H9 (cell line): ENCODE measurements around the gene NFATC1. TPM values are rescaled to one million over a fixed set of nuclear protein-coding genes. Genes with fewer than 3 reads are reported as not detected.

Experiments
- DNase-seq: peaks from one replicate; pipeline ENCODE4 v3.0.0-alpha.2; 2017
- H2AFZ ChIP-seq: one replicate; pipeline ENCODE4 v1.6.1; 2013; ENCODE audit warnings: mild to moderate bottlenecking, low read length, control low read depth, moderate library complexity
- H2AK5ac ChIP-seq: 2 replicates; pipeline ENCODE4 v1.6.1; 2013; ENCODE audit warnings: low read length, control low read depth, mixed read lengths; ENCODE audit not compliant: insufficient read length
- H2BK120ac ChIP-seq: one replicate; pipeline ENCODE4 v1.6.1; 2013; ENCODE audit warnings: low read depth, mild to moderate bottlenecking, low read length, control low read depth, inconsistent platforms; ENCODE audit not compliant: poor library complexity, severe bottlenecking
- H2BK12ac ChIP-seq: 2 replicates; pipeline ENCODE4 v1.6.1; 2013; ENCODE audit warnings: low read length, control low read depth, mixed read lengths, low read depth; ENCODE audit not compliant: insufficient read length
- H2BK15ac ChIP-seq: 2 replicates; pipeline ENCODE4 v1.6.1; 2013; ENCODE audit warnings: low read depth, low read length, control low read depth
- H2BK20ac ChIP-seq: one replicate; pipeline ENCODE4 v1.6.1; 2013; ENCODE audit warnings: low read depth, mild to moderate bottlenecking, low read length, control low read depth, inconsistent platforms; ENCODE audit not compliant: poor library complexity, severe bottlenecking
- H2BK5ac ChIP-seq: 2 replicates; pipeline ENCODE4 v1.6.1; 2013; ENCODE audit warnings: low read length, control low read depth, mixed read lengths; ENCODE audit not compliant: insufficient read length
- H3K14ac ChIP-seq: 2 replicates; pipeline ENCODE4 v1.6.1; 2013; ENCODE audit warnings: low read length, control low read depth; ENCODE audit not compliant: insufficient read depth
- H3K18ac ChIP-seq: 2 replicates; pipeline ENCODE4 v1.6.1; 2013; ENCODE audit warnings: low read depth, mild to moderate bottlenecking, mixed read lengths, low read length, control low read depth; ENCODE audit not compliant: insufficient read length
- H3K23ac ChIP-seq: 2 replicates; pipeline ENCODE4 v1.6.1; 2013; ENCODE audit warnings: low read length, control low read depth, mixed read lengths, low read depth; ENCODE audit not compliant: insufficient read length
- H3K23me2 ChIP-seq: 2 replicates; pipeline ENCODE4 v1.6.1; 2013; ENCODE audit warnings: low read depth, mild to moderate bottlenecking, mixed read lengths, low read length, control low read depth; ENCODE audit not compliant: insufficient read length, poor library complexity, severe bottlenecking
- H3K27ac ChIP-seq: 2 replicates; pipeline ENCODE4 v1.5.1; 2013; ENCODE audit warnings: low read length, control low read depth, mixed read lengths, low read depth; ENCODE audit not compliant: insufficient read length
- H3K27me3 ChIP-seq: 2 replicates; pipeline ENCODE4 v1.6.1; 2013; ENCODE audit warnings: low read length, control low read depth, inconsistent platforms; ENCODE audit not compliant: insufficient read depth
- H3K4ac ChIP-seq: 2 replicates; pipeline ENCODE4 v1.6.1; 2013; ENCODE audit warnings: low read depth, mild to moderate bottlenecking, control low read depth, inconsistent platforms, low read length, moderate library complexity
- H3K4me1 ChIP-seq: 2 replicates; pipeline ENCODE4 v1.6.1; 2013; ENCODE audit warnings: low read length, control low read depth, inconsistent platforms; ENCODE audit not compliant: insufficient read depth
- H3K4me2 ChIP-seq: 2 replicates; pipeline ENCODE4 v1.6.1; 2013; ENCODE audit warnings: low read length, control low read depth, mixed read lengths; ENCODE audit not compliant: insufficient read length, insufficient read depth
- H3K56ac ChIP-seq: 2 replicates; pipeline ENCODE4 v1.6.1; 2013; ENCODE audit warnings: low read depth, mild to moderate bottlenecking, mixed read lengths, low read length, control low read depth; ENCODE audit not compliant: insufficient read length
- H3K79me1 ChIP-seq: 2 replicates; pipeline ENCODE4 v1.6.1; 2013; ENCODE audit warnings: low read depth, mild to moderate bottlenecking, moderate library complexity, low read length, control low read depth, inconsistent platforms; ENCODE audit not compliant: insufficient read depth, poor library complexity, severe bottlenecking
- H3K79me2 ChIP-seq: 2 replicates; pipeline ENCODE4 v1.6.1; 2013; ENCODE audit warnings: low read length, control low read depth, inconsistent platforms; ENCODE audit not compliant: insufficient read depth
- H3K9ac ChIP-seq: 2 replicates; pipeline ENCODE4 v1.6.1; 2013; ENCODE audit warnings: low read length, control low read depth, mixed read lengths; ENCODE audit not compliant: insufficient read length; ENCODE audit errors: extremely low read depth
- H3K9me3 ChIP-seq: one replicate; pipeline ENCODE4 v1.6.1; 2013; ENCODE audit warnings: low read depth, low read length, inconsistent platforms; ENCODE audit not compliant: control insufficient read depth
- H3T11ph ChIP-seq: one replicate; pipeline ENCODE4 v1.6.1; 2013; ENCODE audit warnings: mild to moderate bottlenecking, low read length, control low read depth, inconsistent platforms
- H4K20me1 ChIP-seq: one replicate; pipeline ENCODE4 v1.6.1; 2013; ENCODE audit not compliant: control insufficient read depth, insufficient read length, insufficient read depth
- H4K5ac ChIP-seq: 2 replicates; pipeline ENCODE4 v1.6.1; 2013; ENCODE audit warnings: low read depth, mild to moderate bottlenecking, mixed read lengths, low read length, control low read depth; ENCODE audit not compliant: insufficient read length
- H4K8ac ChIP-seq: replicated peaks from 2 replicates; pipeline ENCODE4 v1.6.1; 2013; ENCODE audit warnings: low read length, control low read depth, mixed read lengths, low read depth; ENCODE audit not compliant: insufficient read length
- H4K91ac ChIP-seq: 2 replicates; pipeline ENCODE4 v1.6.1; 2013; ENCODE audit warnings: low read depth, mild to moderate bottlenecking, moderate library complexity, mixed read lengths, low read length, control low read depth; ENCODE audit not compliant: insufficient read length
- H3K27ac Mint-ChIP-seq, 3 experiments: 2 replicates in 2 of 3; 3 replicates in 1 of 3; pipeline ENCODE4 v1.8.0; 2020 to 2021; ENCODE audit warnings: mixed read lengths in 3 of 3, mild to moderate bottlenecking in 1 of 3, moderate library complexity in 1 of 3
- H3K27me3 Mint-ChIP-seq: 2 replicates; pipeline ENCODE4 v1.8.0; 2021; ENCODE audit warnings: low read depth, mild to moderate bottlenecking, moderate library complexity, mixed read lengths
- H3K36me3 Mint-ChIP-seq, 3 experiments: 2 replicates in 2 of 3; 3 replicates in 1 of 3; pipeline ENCODE4 v1.8.0; 2020 to 2021; ENCODE audit warnings: low read depth in 3 of 3, mixed read lengths in 3 of 3; ENCODE audit not compliant: insufficient read depth in 1 of 3
- H3K4me1 Mint-ChIP-seq, 2 experiments: 2 replicates each; pipeline ENCODE4 v1.8.0; 2020; ENCODE audit warnings: mixed read lengths in 2 of 2
- H3K4me3 Mint-ChIP-seq, 2 experiments: 2 replicates in 1 of 2; 3 replicates in 1 of 2; pipeline ENCODE4 v1.8.0; 2020 to 2021; ENCODE audit warnings: mild to moderate bottlenecking in 2 of 2, mixed read lengths in 2 of 2, moderate library complexity in 1 of 2
- H3K9me3 Mint-ChIP-seq, 2 experiments: 2 replicates in 1 of 2; 3 replicates in 1 of 2; pipeline ENCODE4 v1.8.0; 2020; ENCODE audit warnings: mild to moderate bottlenecking in 2 of 2, mixed read lengths in 2 of 2, moderate library complexity in 1 of 2
- WGBS: extraction: QIAGEN DNeasy Blood & Tissue Kit; methylation state at CpG from one replicate; pipeline ENCODE4 v1.1.7; 2013; ENCODE audit warnings: missing lambda C conversion rate, low lambda C conversion rate, mixed read lengths; ENCODE audit not compliant: insufficient read length; ENCODE audit errors: extremely low coverage; 5-methylcytosine and 5-hydroxymethylcytosine counted together
- total RNA-seq: library from RNA; stranded (reverse); gene quantifications from 2 replicates; pipeline ENCODE4 v1.2.1, GENCODE V29; 2021
- TF ChIP-seq, protein P1 (sequence below): fragments of 200-600 bp; sonication (generic); conservative IDR thresholded peaks from 3 replicates; pipeline ENCODE4 v1.8.0; 2021; ENCODE audit warnings: antibody characterized with exemption, mild to moderate bottlenecking

NFATC1 gene
- total RNA-seq, 1 experiment from 2014 or later, result 5.5 TPM

DNA sequence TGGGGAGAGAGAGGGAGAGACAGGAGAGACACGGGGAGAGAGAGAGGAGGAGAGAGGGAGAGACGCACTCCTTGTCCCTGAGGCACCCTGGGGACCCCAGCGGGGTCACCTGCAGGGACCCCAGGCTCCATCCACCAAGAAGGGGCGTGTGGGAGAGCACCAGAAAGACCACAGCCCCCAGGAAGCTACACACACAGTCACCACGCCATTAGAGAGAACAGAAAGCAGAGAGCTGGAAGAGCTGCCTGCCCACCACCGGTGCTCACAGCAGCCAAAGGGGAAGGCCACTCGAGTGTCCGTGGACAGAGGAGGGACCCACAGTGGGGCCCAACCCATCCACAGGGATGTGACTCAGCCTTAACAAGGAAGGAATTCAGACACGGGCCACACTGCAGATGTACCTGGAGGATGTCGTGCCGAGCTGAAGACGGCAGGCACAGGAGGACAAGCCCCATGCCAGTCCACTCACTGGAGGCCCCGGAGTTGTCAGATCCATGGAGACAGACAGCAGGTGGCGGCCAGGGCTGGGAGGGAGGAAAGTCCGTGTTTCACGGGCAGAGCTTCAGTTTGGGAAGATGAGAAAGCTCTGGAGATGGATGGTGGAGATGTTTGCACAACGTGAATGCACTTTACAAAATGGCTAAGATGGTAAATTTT is 11.5 kb upstream of the NFATC1 start:
- no CpG with 5 or more reads among the region's 17 CpGs for WGBS
- no peak overlapping the region for H2BK20ac ChIP-seq
- H2BK15ac ChIP-seq, result no peak overlapping the region
- no peak overlapping the region for H3K18ac ChIP-seq
- no peak overlapping the region for H3T11ph ChIP-seq
- peak; percentile 22 for DNase-seq
- no peak overlapping the region for H3K4ac ChIP-seq
- Mint-ChIP-seq H3K9me3 (no peaks in the 10 kb centered on the region; a peak in 1 of 5 replicates), H3K27me3 (peaks cover 27% of the 10 kb centered on the region), H3K36me3 (no peaks in the 10 kb centered on the region), H3K27ac (no peak overlapping the region; a peak in 1 of 7 replicates), H3K4me1 (peaks cover 2 to 3% of the 10 kb centered on the region in 2 experiments; a peak in 2 of 4 replicates), H3K4me3 (no peak overlapping the region)
- H3K56ac ChIP-seq, result no peak overlapping the region
- H3K23ac ChIP-seq, result no peak overlapping the region
- H3K9ac ChIP-seq, result no peak overlapping the region
- no peaks in the 10 kb centered on the region; the same call in 1 of the 2 replicates for H3K27me3 ChIP-seq
- TF ChIP-seq, protein P1, sequence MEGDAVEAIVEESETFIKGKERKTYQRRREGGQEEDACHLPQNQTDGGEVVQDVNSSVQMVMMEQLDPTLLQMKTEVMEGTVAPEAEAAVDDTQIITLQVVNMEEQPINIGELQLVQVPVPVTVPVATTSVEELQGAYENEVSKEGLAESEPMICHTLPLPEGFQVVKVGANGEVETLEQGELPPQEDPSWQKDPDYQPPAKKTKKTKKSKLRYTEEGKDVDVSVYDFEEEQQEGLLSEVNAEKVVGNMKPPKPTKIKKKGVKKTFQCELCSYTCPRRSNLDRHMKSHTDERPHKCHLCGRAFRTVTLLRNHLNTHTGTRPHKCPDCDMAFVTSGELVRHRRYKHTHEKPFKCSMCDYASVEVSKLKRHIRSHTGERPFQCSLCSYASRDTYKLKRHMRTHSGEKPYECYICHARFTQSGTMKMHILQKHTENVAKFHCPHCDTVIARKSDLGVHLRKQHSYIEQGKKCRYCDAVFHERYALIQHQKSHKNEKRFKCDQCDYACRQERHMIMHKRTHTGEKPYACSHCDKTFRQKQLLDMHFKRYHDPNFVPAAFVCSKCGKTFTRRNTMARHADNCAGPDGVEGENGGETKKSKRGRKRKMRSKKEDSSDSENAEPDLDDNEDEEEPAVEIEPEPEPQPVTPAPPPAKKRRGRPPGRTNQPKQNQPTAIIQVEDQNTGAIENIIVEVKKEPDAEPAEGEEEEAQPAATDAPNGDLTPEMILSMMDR, result no peak
- H4K5ac ChIP-seq, result no peak overlapping the region
- H2BK5ac ChIP-seq, result no peak overlapping the region
- H4K20me1 ChIP-seq, result no peaks in the 10 kb centered on the region
- no peaks in the 10 kb centered on the region for H3K4me1 ChIP-seq
- no peak overlapping the region for H3K14ac ChIP-seq
- no peaks in the 10 kb centered on the region for H3K23me2 ChIP-seq
- H3K27ac ChIP-seq, result no peak overlapping the region
- H3K9me3 ChIP-seq, result no peaks in the 10 kb centered on the region
- H4K91ac ChIP-seq, result no peak overlapping the region
- no peak overlapping the region for H2BK12ac ChIP-seq
- no peaks in the 10 kb centered on the region for H3K79me1 ChIP-seq
- H2AFZ ChIP-seq, result no peak overlapping the region
- H3K79me2 ChIP-seq, result no peaks in the 10 kb centered on the region
- no peak overlapping the region for H4K8ac ChIP-seq
- H3K4me2 ChIP-seq, result no peak overlapping the region
- H2AK5ac ChIP-seq, result no peak overlapping the region
- H2BK120ac ChIP-seq, result no peak overlapping the region
